Body of pancreas (tissue), 4 donors: ENCODE results near the gene CCNYL1.
"Not testable (repeated sequence)": the region's sequence is repeated elsewhere in the genome, so short reads cannot be mapped to it uniquely, and the experiment has no call there.

Experiments
- POLR2A ChIP-seq, 3 donors: fragments of 450-650 bp; IDR thresholded peaks; one replicate each; pipeline ENCODE4 v1.6.1; 2016; ENCODE audit warnings: antibody characterized with exemption in 3 of 3, mild to moderate bottlenecking in 2 of 3
- TF ChIP-seq, protein P1 (sequence below), 7 experiments: fragments of 450-650 bp in 4 of 7; fragments of 200-600 bp in 3 of 7; sonication (generic) in 3 of 7; IDR thresholded peaks; one replicate each; pipeline ENCODE4 v1.5.1; 2016 to 2019; ENCODE audit warnings: antibody characterized with exemption in 7 of 7

DNA sequence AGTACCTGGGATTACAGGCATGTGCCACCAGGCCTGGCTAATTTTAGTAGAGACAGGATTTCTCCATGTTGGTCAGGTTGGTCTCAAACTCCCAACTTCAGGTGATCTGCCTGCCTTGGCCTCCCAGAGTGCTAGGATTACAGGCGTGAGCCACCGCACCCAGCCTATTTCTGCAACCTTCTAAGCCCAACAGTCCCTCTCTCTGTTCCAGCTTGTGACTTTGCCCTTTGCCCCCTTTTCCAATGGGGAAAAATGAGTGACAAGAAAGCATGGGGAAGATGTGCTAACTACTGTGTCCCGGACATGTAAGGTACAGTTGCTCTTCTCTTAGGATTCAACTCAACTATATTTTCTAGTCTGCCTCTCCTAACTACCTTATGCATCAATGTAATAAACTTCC lies 50.0 kb downstream of the CCNYL1 start:
- TF ChIP-seq POLR2A (IDR thresholded peaks at IDR 0.05), result not testable (repeated sequence)
- TF ChIP-seq, protein P1, sequence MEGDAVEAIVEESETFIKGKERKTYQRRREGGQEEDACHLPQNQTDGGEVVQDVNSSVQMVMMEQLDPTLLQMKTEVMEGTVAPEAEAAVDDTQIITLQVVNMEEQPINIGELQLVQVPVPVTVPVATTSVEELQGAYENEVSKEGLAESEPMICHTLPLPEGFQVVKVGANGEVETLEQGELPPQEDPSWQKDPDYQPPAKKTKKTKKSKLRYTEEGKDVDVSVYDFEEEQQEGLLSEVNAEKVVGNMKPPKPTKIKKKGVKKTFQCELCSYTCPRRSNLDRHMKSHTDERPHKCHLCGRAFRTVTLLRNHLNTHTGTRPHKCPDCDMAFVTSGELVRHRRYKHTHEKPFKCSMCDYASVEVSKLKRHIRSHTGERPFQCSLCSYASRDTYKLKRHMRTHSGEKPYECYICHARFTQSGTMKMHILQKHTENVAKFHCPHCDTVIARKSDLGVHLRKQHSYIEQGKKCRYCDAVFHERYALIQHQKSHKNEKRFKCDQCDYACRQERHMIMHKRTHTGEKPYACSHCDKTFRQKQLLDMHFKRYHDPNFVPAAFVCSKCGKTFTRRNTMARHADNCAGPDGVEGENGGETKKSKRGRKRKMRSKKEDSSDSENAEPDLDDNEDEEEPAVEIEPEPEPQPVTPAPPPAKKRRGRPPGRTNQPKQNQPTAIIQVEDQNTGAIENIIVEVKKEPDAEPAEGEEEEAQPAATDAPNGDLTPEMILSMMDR (IDR thresholded peaks at IDR 0.05), result not testable (repeated sequence)
